ENCODE results near the gene MGRN1. TPM values are rescaled to one million over a fixed set of nuclear protein-coding genes. Genes with fewer than 3 reads are reported as not detected.

The MGRN1 gene
- total RNA-seq, 2 experiments from 2014 or later, result 72.7 to 73.2 TPM

DNA sequence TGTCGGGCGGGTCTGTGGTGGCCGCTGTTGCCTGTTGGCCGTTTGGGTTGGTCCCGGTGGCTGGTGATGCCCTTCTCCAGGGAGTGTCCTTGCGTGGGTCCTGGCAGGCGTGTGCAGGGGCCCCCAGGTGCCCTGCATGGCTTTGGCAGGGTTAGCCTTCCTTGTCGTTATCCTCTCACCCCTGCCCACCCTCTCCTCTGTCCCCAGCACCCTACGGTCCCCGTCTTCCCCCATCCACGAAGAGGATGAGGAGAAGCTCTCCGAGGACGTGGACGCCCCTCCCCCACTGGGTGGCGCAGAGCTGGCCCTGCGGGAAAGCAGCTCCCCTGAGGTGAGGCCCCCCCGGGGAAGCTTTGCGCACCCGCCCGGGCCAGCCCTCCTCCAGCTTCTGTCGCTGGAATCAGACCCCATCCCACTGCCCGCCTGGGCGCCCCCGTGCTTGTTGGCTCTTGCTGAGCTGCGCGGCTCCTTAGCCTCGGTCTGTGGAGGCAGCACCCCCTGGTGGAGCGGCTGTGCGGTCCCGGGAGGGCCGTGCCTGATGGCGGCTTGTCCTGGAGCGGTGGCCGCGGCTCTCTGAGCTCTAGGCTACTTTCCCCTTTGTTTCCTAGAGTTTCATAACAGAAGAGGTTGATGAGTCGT, 58.1 kb downstream of the MGRN1 start:
- Mint-ChIP-seq H3K27me3 (no peaks in the 10 kb centered on the region), H3K4me3 (no peak overlapping the region), H3K27ac (no peak overlapping the region), H3K36me3 (peaks cover 10% of the 10 kb centered on the region), H3K9me3 (no peaks in the 10 kb centered on the region), H3K4me1 (ENCODE audit: low read depth) (peaks cover 2% of the 10 kb centered on the region)
- CTCF ChIA-PET, result interaction anchor here (0.9 to 1.7 kb wide), 4 partner anchors 10 to 59 kb away, joined by 4 to 9 read pairs (median 6); partner anchors contain the start of genes MGRN1 and NUDT16L1
- DNase-seq, result peak; percentile 61
- POLR2A ChIA-PET, result no interaction called here
- intact Hi-C loops (cut with micrococcal nuclease), result no loop called here

- Mint-ChIP-seq H3K27me3 (no peaks in the 10 kb centered on the region), H3K27ac (no peak overlapping the region), H3K4me1 (ENCODE audit: low read depth) (no peaks in the 10 kb centered on the region), H3K4me3 (no peak overlapping the region), H3K36me3 (peaks cover 10% of the 10 kb centered on the region), H3K9me3 (no peaks in the 10 kb centered on the region)
- POLR2A ChIA-PET, result no interaction called here
- intact Hi-C loops (cut with micrococcal nuclease), result no loop called here
- CTCF ChIA-PET, result interaction anchor here (0.9 to 1.7 kb wide), 4 partner anchors 9 to 59 kb away, joined by 4 to 9 read pairs (median 6); partner anchors contain the start of genes MGRN1 and NUDT16L1
- no peak for DNase-seq
Observed at GRCh38 chr16:4683255-4684057, 58.8 kb downstream of the MGRN1 start.

- no peak for DNase-seq
- ChIA-PET CTCF (no interaction called here), POLR2A (no interaction called here)
- Mint-ChIP-seq H3K9me3 (no peaks in the 10 kb centered on the region), H3K4me3 (no peak overlapping the region), H3K36me3 (peaks cover 10% of the 10 kb centered on the region), H3K27ac (no peak overlapping the region), H3K4me1 (ENCODE audit: low read depth) (no peaks in the 10 kb centered on the region), H3K27me3 (no peaks in the 10 kb centered on the region)
- intact Hi-C loops (cut with micrococcal nuclease), result no loop called here
Observed at GRCh38 chr16:4684058-4684715, 59.6 kb downstream of the MGRN1 start.

GRCh38 chr16:4684763-4685162, 60.1 kb downstream of the MGRN1 start:
- no peaks in the 10 kb centered on the region for H3K9me3 Mint-ChIP-seq
- H3K36me3 Mint-ChIP-seq, result peaks cover 10% of the 10 kb centered on the region
- intact Hi-C loops (cut with micrococcal nuclease), result no loop called here
- no peaks in the 10 kb centered on the region for H3K4me1 Mint-ChIP-seq (ENCODE audit: low read depth)
- H3K27ac Mint-ChIP-seq, result no peak overlapping the region
- DNase-seq, result no peak
- POLR2A ChIA-PET, result no interaction called here
- CTCF ChIA-PET, result no interaction called here
- H3K4me3 Mint-ChIP-seq, result no peak overlapping the region
- no peaks in the 10 kb centered on the region for H3K27me3 Mint-ChIP-seq

DNA sequence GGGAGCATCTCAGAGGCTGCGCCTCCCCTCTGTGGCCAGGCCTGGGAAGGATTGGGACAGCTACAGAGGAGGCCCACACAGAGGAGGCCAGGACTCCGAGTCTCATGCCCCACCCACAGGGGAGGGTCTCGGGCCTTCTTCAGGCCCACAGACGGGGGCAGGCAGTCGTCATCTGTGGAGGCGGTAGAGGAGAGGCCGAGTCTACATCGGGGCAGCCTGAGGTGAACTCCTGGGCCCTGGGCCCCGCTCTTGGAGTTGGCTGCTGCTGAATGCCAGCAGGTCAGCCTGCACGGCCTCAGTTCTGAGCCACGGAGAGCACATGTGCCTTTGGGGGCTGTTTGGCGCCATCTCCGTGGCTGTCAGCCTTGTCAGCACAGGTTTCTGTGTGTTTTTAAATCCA, 60.7 kb downstream of the MGRN1 start:
- ChIA-PET POLR2A (no interaction called here), CTCF (no interaction called here)
- H3K4me3 Mint-ChIP-seq, result no peak overlapping the region
- H3K36me3 Mint-ChIP-seq, result peaks cover 9% of the 10 kb centered on the region
- H3K27me3 Mint-ChIP-seq, result no peaks in the 10 kb centered on the region
- H3K4me1 Mint-ChIP-seq (ENCODE audit: low read depth), result no peaks in the 10 kb centered on the region
- intact Hi-C loops (cut with micrococcal nuclease), result no loop called here
- no peaks in the 10 kb centered on the region for H3K9me3 Mint-ChIP-seq
- no peak for DNase-seq
- no peak overlapping the region for H3K27ac Mint-ChIP-seq

DNA sequence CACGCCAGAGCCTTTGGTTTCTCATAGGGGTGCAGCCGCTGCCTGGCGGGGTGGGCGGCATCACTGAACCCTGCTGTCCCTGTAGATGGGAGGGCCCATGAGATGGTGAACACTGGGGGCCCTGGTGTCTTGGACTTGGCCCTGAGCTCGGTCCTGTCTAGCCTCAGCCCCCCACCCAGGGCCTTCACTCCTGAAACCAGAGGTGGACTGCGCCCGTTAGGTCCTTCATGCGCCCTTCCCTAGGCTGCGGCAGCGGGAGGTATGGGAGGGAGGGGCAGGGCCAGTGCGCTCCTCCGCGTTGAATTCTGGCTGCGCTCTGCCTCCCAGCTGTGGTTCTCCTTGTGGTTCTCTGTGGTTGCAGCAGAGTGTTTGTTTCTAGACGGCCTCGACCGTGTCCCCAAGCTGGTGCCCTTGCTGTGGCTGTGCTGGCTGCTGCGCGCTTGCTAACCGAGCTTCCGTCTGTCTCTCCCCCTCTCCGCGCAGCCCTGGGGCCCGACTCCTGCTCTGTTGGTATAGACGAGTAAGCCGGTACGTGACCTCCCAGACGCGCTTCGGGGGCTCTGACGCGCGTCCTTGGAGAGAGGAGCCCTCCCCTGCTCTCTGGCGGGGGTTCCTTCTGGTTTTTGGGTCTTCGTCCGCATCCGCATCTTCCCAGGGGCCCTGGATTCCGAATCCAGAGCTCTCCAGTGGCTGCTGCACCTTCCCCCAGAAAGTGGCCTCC, 61.3 kb downstream of the MGRN1 start:
- H3K36me3 Mint-ChIP-seq, result peaks cover 9% of the 10 kb centered on the region
- H3K4me3 Mint-ChIP-seq, result no peak overlapping the region
- H3K4me1 Mint-ChIP-seq (ENCODE audit: low read depth), result no peaks in the 10 kb centered on the region
- no peak for DNase-seq
- H3K9me3 Mint-ChIP-seq, result no peaks in the 10 kb centered on the region
- no peak overlapping the region for H3K27ac Mint-ChIP-seq
- H3K27me3 Mint-ChIP-seq, result no peaks in the 10 kb centered on the region
- intact Hi-C loops (cut with micrococcal nuclease), result no loop called here
- POLR2A ChIA-PET, result no interaction called here
- CTCF ChIA-PET, result no interaction called here

GRCh38 chr16:4686497-4687210, 62.0 kb downstream of the MGRN1 start:
- Mint-ChIP-seq H3K36me3 (peaks cover 8% of the 10 kb centered on the region), H3K9me3 (no peaks in the 10 kb centered on the region), H3K27ac (no peak overlapping the region), H3K4me1 (ENCODE audit: low read depth) (no peaks in the 10 kb centered on the region), H3K4me3 (no peak overlapping the region), H3K27me3 (no peaks in the 10 kb centered on the region)
- intact Hi-C loops (cut with micrococcal nuclease), result no loop called here
- ChIA-PET CTCF (no interaction called here), POLR2A (no interaction called here)
- no peak for DNase-seq

DNA sequence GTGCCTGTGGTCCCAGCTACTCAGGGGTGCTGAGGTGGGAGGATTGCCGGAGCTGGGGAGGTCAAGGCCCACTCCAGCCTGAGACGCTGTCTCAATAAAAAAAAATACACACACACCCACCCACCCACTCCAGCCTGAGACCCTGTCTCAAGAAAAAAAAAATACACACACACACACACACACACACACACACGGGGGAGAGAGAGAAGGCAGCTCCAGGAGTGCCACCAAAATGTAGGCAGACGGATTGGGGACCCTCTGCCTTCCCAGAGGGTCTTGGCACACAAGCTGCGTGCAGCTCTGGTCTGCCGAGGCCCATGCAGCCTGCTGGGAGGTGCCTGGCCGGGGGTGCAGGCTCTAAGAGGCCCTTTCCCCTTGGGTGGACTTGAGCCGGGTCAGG, 62.8 kb downstream of the MGRN1 start:
- no peak overlapping the region for H3K4me3 Mint-ChIP-seq
- intact Hi-C loops (cut with micrococcal nuclease), result no loop called here
- H3K4me1 Mint-ChIP-seq (ENCODE audit: low read depth), result peaks cover 3% of the 10 kb centered on the region
- H3K36me3 Mint-ChIP-seq, result peaks cover 7% of the 10 kb centered on the region
- H3K27me3 Mint-ChIP-seq, result no peaks in the 10 kb centered on the region
- ChIA-PET CTCF (no interaction called here), POLR2A (no interaction called here)
- H3K9me3 Mint-ChIP-seq, result no peaks in the 10 kb centered on the region
- no peak for DNase-seq
- no peak overlapping the region for H3K27ac Mint-ChIP-seq

DNA sequence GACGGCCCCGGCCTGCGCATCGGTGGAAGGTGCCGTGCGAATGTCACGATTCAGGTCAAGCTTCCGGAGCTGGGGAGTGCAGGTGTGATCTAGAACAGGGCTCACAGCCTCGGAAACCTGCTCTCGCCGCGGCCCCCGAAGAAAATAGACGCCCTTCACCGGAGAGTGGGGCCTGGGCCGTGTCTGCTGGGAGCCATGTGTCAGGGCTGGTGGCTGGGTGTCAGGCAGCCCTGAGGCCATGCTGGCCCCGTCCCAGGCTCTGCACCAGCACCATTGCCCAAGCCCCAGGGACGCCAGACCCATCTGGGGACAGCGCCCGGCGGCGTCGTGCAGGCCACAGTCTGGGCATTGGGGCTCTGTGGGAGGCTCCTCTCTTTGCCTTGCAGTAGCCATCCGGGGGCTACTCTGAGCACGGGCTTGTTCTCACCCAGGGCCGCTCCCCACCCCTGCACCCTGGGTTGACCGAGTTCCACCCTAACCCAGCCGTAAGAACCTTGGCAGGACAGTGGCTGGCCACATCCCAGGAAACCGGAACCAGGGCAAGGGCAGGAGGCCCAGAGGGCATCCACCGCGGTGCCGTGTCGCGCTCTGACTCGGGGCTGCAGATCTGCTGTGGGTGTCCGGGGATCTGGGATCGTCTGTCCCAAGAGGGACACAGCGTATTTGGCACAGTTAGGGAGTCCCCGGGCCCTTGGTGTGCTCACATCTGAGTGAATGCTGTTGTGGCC, 63.5 kb downstream of the MGRN1 start:
- no peak for DNase-seq
- H3K27ac Mint-ChIP-seq, result no peak overlapping the region
- ChIA-PET CTCF (no interaction called here), POLR2A (no interaction called here)
- intact Hi-C loops (cut with micrococcal nuclease), result no loop called here
- H3K9me3 Mint-ChIP-seq, result no peaks in the 10 kb centered on the region
- H3K4me3 Mint-ChIP-seq, result no peak overlapping the region
- no peaks in the 10 kb centered on the region for H3K27me3 Mint-ChIP-seq
- peaks cover 7% of the 10 kb centered on the region for H3K36me3 Mint-ChIP-seq
- peaks cover 7% of the 10 kb centered on the region for H3K4me1 Mint-ChIP-seq (ENCODE audit: low read depth)

GRCh38 chr16:4688674-4689045, 64.0 kb downstream of the MGRN1 start:
- H3K27ac Mint-ChIP-seq, result no peak overlapping the region
- peaks cover 7% of the 10 kb centered on the region for H3K4me1 Mint-ChIP-seq (ENCODE audit: low read depth)
- CTCF ChIA-PET, result no interaction called here
- no peaks in the 10 kb centered on the region for H3K27me3 Mint-ChIP-seq
- peaks cover 7% of the 10 kb centered on the region for H3K36me3 Mint-ChIP-seq
- intact Hi-C loops (cut with micrococcal nuclease), result no loop called here
- no peak overlapping the region for H3K4me3 Mint-ChIP-seq
- H3K9me3 Mint-ChIP-seq, result no peaks in the 10 kb centered on the region
- DNase-seq, result no peak
- POLR2A ChIA-PET, result no interaction called here

GRCh38 chr16:4689091-4689671, 64.6 kb downstream of the MGRN1 start:
- H3K36me3 Mint-ChIP-seq, result peaks cover 7% of the 10 kb centered on the region
- intact Hi-C loops (cut with micrococcal nuclease), result no loop called here
- H3K27me3 Mint-ChIP-seq, result no peaks in the 10 kb centered on the region
- ChIA-PET POLR2A (no interaction called here), CTCF (no interaction called here)
- no peaks in the 10 kb centered on the region for H3K9me3 Mint-ChIP-seq
- no peak for DNase-seq
- H3K27ac Mint-ChIP-seq, result no peak overlapping the region
- H3K4me1 Mint-ChIP-seq (ENCODE audit: low read depth), result peaks cover 7% of the 10 kb centered on the region
- H3K4me3 Mint-ChIP-seq, result no peak overlapping the region

Measured in activated CD4-positive, alpha-beta memory T cell treated with anti-CD3 and anti-CD28 coated beads for 36 hours (primary cell).